GDM1 (cell line): ENCODE results near the gene GNPAT.
"Not testable (repeated sequence)": the region's sequence is repeated elsewhere in the genome, so short reads cannot be mapped to it uniquely, and the experiment has no call there.

Source experiments
- DNase-seq: peaks from one replicate; lab custom pipeline; 2025; lab: John Stamatoyannopoulos, UW

GNPAT gene

DNA sequence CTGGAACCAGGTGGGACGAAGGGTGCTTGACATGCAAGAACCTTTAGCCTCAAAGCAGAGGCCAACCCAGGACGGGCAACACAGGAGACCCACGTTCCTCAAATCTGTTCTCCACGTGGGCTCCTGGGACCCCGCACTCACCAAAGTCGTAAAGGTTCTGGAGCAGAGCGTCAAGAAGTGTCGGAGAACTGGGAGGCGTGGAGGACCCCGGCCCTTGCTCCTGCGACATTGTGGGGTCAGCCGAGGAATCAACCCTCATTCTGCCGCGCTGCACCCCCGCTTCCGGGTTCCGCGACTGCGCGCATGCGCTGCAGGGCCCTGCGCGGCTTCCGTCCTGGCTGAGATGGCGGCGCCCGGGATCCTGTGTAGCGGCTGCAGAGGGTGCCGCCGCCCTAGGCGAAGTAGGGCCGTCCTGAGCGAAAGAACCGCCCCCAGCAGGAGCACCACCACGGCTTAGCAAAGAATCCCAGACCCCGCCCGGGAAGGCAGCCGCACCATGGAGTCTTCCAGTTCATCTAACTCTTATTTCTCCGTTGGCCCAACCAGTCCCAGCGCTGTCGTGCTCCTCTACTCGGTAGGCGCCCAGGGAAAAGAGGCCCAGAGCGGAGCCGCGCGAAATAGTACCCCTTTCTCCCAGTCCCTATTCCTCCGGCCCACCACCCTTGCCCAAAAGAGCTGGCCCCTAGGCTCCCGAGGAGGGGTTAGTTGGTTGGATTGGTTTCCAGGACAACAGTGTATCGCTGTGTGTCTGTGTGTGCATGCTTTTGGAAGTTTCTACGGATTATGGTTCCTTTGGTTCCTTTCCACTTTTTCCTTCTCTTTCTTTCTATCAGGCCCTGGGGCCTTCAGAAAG is at the start of gene GNPAT:
GNPAT (plus strand) TSS at position 330 of the 853 bp plus-strand sequence; CDS start at position 497, 167 bp downstream.
- DNase-seq = peak; percentile 79

- no peak for DNase-seq
These were observed 48.3 kb upstream of the GNPAT start for GRCh38 chr1:231192620-231193163.

DNA sequence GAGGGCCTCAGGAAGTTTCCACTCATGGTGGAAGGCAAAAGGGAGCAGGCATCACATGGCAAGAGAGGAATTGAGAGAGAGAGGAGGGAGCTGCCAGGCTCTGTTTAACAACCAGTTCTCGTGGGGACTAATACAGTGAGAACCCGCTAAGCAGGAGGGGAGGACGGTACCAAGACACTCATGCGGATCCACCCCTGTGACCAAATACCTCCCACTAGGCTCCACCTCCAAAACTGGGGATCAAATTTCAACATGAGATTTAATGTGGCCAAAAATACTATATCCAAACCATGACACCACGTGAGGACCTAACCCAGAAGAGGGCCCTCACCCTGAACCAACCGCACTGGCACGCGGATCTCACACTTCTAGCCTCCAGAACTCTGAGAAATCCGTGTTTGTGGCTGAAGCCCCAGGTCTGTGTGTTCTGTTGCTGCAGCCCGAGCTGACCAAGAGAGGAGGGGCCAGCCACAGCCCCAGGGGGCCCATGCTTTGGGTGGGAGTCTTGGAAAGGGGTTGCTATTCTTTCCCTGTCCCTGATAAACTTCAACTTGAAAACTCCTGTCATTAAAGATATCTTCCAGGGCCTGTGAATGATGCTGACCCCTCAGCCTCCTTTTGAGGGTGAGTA is 47.2 kb upstream of the GNPAT start:
- DNase-seq = no peak

GRCh38 chr1:231194476-231194842 is 46.6 kb upstream of the GNPAT start:
- no peak for DNase-seq

DNA sequence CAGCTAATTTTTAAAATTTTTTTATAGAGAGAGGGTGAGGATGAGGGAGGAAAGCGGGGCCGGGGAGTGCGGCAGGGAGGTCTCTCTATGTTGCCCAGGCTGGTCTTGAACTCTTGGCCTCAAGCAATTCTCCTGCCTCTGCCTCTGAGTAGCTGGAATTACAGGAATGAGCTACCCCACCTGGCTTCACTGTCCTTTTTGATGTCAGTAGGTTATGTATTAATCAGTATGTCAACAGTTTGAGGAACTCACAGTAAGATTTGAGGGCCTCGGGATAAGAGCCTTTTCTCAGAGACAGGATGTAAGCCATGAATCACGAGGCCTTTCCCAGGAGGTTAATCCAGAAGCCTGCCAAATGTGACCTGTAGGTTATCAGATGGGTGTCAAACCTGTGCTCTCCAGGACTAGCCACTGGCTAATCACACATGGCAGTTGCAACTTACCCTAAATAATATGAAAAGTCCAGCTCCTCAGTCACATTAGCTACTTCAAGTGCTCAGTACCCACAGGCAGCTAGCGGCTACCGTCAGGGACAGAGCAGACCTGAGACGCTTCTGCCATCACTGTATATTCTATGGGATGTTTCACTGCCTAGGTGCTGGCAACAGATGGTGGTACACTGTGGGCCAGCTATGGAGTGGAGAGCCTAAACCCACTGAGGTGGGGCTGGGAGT is 46.0 kb upstream of the GNPAT start:
- DNase-seq = no peak

GRCh38 chr1:231196307-231196706 is 44.7 kb upstream of the GNPAT start:
- no peak for DNase-seq

- no peak for DNase-seq
These were observed 44.3 kb upstream of the GNPAT start for GRCh38 chr1:231196728-231197127.

DNA sequence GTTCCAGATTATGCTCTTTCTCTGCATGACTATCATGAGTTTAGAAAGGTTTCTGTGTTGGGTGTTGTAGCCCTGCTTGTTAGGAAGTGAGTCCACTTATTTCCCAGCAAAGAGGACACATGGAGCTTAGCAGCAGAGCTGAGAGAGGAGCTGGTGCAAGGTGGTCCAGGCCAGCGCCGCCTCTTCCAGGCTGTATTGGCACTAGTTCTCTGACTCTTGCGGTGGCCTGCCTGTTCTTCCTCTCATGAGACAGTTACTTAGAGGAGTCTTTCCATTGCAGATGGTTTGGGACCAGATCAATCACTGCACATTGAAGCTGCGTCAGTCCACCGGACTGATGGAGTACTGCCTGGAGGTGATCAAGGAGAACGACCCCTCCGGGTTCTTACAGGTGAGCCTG is 41.1 kb upstream of the GNPAT start:
- no peak for DNase-seq

- DNase-seq = no peak
These were observed 40.5 kb upstream of the GNPAT start for GRCh38 chr1:231200388-231201031.

GRCh38 chr1:231201375-231201978 is 39.5 kb upstream of the GNPAT start:
- no peak for DNase-seq

DNA sequence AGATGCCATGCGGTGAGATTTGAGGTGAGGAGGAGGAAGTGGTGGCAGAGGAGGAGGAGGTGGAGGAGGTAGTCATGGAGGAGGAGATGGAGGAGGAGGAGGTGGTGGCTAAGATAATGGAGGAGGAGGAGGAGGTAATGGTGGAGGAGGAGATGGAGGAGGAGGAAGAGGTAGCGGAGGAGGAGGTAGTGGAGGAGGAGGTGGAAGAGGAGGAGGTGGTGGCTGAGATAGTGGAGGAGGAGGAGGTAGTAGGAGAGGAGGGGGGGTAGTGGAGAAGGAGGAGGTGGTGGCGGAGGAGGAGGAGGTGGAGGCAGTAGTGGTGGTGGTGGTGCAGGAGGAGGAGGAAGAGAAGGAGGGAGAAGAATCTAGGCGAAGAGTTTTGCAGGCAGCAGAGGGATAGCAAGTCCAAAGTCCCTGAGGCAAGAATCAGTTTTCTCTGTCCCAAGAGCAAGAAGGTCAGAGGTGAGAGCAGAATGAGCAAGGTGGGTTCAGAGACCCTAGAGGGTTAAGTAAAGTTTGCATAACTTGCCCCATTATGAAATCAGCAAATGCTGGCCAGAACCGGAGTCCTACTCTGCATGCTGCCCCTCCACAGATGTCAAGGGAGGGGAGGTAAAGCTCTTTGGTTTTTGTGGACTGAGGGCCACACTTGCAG is 38.9 kb upstream of the GNPAT start:
- DNase-seq = no peak

DNA sequence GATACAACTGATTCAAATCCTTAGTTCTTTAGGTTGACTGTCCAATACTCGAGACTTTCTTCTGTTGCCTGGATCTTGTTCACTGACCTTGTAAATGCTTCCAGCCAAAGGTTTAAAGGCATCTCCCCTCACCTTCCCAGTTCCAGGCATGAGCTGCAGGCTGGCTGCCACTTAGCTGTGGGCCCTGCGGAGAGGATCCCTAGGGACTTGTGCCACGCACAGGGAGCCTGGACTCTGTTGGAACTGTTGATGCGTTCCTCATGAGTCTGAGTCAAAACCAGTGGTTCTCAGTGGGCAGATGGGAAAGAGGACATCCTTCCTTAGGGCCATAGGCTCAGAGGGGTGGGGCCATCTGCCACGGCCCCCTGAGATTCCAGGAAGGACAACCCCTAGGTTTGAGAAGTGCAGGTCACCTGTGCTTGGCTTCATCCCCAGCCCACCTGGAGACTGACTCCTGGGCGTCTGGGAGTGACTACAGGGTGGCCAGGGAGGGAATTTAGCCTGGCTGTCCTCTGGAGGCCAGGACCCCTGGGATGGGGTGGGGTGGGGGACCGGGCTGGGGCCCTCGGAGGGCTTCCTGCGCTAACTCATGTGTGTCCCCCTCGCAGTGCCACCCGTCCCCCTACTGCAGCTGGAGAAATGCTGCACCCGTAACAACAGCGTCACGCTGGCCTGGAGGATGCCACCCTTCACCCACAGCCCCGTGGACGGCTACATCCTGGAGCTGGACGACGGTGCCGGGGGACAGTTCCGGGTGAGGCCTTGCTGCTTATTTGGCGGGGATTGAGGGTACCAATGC is 37.6 kb upstream of the GNPAT start:
- no peak for DNase-seq

- DNase-seq = no peak
These were observed 34.2 kb upstream of the GNPAT start for GRCh38 chr1:231206856-231207255.

- no peak for DNase-seq
These were observed 33.6 kb upstream of the GNPAT start for GRCh38 chr1:231207437-231207836.

DNA sequence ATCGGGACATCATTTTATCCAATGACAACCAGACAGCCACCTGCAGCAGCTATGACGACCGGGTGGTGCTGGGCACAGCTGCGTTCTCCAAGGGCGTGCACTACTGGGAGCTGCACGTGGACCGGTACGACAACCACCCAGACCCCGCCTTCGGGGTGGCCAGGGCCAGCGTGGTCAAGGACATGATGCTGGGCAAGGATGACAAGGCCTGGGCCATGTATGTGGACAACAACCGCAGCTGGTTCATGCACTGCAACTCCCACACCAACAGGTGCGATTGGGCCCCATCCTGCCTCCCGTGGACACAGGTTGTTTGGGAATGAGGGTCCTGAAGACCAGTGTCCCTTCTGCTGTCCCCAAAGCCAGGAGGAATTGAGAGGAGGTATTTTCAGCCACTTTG is 32.0 kb upstream of the GNPAT start:
- no peak for DNase-seq

DNA sequence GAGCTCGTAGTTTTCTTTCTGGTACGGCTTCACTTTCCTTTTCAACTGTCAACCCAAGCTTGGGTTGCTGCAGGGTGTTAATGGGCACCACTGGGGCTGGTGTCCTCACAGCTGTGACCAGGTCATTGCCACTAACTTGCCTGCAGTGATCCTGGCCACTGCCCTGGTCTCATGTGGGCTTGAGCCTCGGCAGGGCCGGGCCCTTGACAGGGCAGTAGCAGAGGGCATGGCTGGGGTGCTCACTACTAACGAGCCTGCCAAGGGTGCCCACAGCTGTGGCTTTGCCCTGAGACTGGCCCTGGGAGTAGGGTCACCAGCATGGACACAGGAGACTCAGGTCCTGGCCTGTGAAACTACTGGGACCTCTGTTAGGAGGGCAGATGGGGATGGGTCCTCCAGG is 31.5 kb upstream of the GNPAT start:
- no peak for DNase-seq

- no peak for DNase-seq
These were observed 30.9 kb upstream of the GNPAT start for GRCh38 chr1:231210126-231210525.

DNA sequence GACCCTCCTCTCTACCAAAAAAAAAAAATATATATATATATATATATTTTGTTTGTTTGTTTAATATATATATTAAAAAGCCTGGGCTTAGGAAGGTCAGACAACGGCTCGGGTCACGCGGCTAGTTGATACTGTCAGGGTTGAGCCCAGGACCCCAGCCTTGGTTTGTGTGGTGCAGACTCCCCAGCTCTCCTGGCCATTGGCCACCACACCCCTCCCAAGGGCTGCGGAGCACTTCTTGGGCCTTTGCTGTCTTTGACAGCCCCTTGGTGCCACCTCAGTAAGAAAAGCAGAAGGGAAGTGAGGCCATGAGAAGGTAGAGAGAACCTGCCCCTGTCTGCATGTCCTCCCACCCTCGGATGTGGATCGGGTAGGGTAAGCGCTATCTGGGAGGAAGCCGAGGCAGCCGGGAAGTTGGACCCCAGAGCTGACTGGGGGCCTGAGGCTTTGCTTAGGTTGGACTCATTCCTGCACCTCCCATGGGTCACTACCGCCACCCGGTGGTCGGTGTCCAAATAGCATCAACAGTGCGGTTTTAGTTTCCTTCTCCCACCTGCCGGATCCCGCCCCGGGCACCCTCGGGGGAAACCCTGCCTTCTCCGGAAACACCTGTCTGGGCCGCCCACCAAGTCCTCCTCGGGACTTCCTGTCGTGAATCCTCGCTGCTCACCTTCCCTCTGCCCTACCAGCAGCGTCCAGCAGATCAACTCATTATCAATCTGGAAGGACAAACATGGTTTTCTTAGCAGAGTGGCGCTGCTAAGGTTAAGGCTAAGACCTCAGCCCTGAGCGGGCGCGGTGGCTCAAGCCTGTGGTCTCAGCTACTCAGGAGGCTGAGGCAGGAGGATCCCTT is 29.8 kb upstream of the GNPAT start:
- peak; percentile 60 for DNase-seq

DNA sequence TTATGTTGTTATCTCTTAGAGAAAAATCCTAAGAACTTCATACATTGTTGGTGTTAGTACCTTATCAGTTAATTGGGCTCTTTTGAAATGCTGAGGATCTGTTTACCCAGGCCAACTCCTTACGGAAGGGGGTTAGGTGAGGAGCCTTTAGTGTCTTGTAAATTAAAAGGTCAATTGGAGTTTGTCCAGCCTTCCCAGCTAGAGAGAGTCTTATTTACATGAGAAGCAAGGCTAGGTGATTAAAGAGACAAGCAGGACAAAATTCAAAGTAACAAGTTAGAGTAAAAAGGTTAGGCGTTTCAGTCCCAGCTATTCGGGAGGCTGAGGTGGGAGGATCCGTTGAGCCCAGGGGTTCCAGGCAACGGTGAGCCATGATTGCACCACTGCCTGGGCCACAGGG is 28.7 kb upstream of the GNPAT start:
- DNase-seq = not testable (repeated sequence)
